BE2C (cell line): ENCODE measurements around the gene GBA3.

Experiments used
- DNase-seq: peaks from one replicate; pipeline ENCODE4 v3.0.0-alpha.2; 2020
- H3K27me3 ChIP-seq: fragments of 250-450 bp; sonication (Bioruptor Pico); 2 replicates; pipeline ENCODE4 v1.5.1; 2020; ENCODE audit warnings: mild to moderate bottlenecking
- H3K36me3 ChIP-seq: fragments of 250-450 bp; sonication (Bioruptor Pico); 2 replicates; pipeline ENCODE4 v1.5.1; 2020; ENCODE audit warnings: mild to moderate bottlenecking
- H3K4me1 ChIP-seq: fragments of 250-450 bp; sonication (Bioruptor Pico); 2 replicates; pipeline ENCODE4 v1.5.1; 2020
- H3K4me3 ChIP-seq: 2 replicates; pipeline ENCODE4 v1.5.1; 2011; ENCODE audit warnings: low read depth, low read length
- H3K9me3 ChIP-seq: fragments of 250-450 bp; sonication (Bioruptor Pico); 2 replicates; pipeline ENCODE4 v1.5.1; 2020
- TF ChIP-seq, protein P1 (sequence below): IDR thresholded peaks from 2 replicates; pipeline ENCODE4 v1.5.1; 2012; ENCODE audit warnings: mild to moderate bottlenecking, low read depth, low read length

GBA3 gene

GRCh38 chr4:22719218-22719617, 26.5 kb downstream of the GBA3 start:
- Histone ChIP-seq H3K4me1 (no peaks in the 10 kb centered on the region), H3K27me3 (no peaks in the 10 kb centered on the region; the same call in 1 of the 2 replicates), H3K36me3 (no peaks in the 10 kb centered on the region), H3K4me3 (no peak overlapping the region), H3K9me3 (no peaks in the 10 kb centered on the region)
- DNase-seq = no peak
- TF ChIP-seq, protein P1, sequence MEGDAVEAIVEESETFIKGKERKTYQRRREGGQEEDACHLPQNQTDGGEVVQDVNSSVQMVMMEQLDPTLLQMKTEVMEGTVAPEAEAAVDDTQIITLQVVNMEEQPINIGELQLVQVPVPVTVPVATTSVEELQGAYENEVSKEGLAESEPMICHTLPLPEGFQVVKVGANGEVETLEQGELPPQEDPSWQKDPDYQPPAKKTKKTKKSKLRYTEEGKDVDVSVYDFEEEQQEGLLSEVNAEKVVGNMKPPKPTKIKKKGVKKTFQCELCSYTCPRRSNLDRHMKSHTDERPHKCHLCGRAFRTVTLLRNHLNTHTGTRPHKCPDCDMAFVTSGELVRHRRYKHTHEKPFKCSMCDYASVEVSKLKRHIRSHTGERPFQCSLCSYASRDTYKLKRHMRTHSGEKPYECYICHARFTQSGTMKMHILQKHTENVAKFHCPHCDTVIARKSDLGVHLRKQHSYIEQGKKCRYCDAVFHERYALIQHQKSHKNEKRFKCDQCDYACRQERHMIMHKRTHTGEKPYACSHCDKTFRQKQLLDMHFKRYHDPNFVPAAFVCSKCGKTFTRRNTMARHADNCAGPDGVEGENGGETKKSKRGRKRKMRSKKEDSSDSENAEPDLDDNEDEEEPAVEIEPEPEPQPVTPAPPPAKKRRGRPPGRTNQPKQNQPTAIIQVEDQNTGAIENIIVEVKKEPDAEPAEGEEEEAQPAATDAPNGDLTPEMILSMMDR = no peak

GRCh38 chr4:22720091-22720490, 27.4 kb downstream of the GBA3 start:
- H3K4me3 ChIP-seq = no peak overlapping the region
- no peaks in the 10 kb centered on the region for H3K4me1 ChIP-seq
- DNase-seq = no peak
- H3K9me3 ChIP-seq = no peaks in the 10 kb centered on the region
- H3K27me3 ChIP-seq = no peaks in the 10 kb centered on the region; the same call in 1 of the 2 replicates
- TF ChIP-seq, protein P1 = no peak
- H3K36me3 ChIP-seq = no peaks in the 10 kb centered on the region

DNA sequence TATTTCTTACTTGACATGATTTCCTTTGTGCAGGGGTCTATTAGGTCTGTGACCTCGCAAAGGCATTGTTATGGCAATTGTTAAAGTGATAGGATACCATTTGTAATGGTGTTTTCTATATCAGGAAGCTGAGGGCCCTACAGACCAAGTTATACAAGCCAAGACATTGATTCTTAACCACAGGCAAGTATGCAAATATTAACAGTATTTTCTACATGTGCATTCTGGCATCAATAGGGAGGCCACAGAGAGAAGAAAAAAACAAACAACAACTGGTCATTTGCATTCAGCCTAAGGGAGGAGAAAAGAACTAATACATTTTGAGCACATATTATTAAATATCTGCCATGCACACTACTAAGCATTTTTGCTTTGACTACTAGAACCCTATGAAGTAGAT, 28.5 kb downstream of the GBA3 start:
- H3K4me1 ChIP-seq = no peaks in the 10 kb centered on the region
- no peaks in the 10 kb centered on the region for H3K9me3 ChIP-seq

GRCh38 chr4:22730021-22730420, 37.3 kb downstream of the GBA3 start:
- no peak overlapping the region for H3K4me3 ChIP-seq
- no peaks in the 10 kb centered on the region for H3K36me3 ChIP-seq
- H3K27me3 ChIP-seq = no peaks in the 10 kb centered on the region
- H3K9me3 ChIP-seq = no peaks in the 10 kb centered on the region
- TF ChIP-seq, protein P1 = no peak
- no peak for DNase-seq
- no peaks in the 10 kb centered on the region for H3K4me1 ChIP-seq

More for the DNA sequence above, 28.5 kb downstream of the GBA3 start:
- Histone ChIP-seq H3K4me3 (no peak overlapping the region), H3K27me3 (no peaks in the 10 kb centered on the region; the same call in 1 of the 2 replicates), H3K36me3 (no peaks in the 10 kb centered on the region)
- DNase-seq = no peak
- TF ChIP-seq, protein P1 = no peak

DNA sequence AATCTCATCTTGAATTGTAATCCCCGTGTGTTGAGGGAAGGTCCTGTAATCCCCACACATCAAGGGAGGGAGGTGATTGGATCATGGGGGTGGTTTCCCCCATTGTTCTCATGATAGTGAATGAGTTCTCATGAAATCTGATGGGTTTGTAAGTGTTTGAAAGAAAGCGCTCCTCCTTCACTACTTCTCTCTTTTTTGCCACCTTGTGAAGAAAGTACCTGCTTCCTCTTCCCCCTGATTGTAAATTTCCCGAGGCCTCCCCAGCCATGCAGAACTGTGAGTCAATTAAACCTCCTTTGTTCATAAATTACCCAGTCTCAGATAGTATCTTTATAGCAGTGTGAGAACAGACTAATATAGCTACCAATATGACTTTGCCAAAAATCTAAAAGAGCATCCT, 41.1 kb downstream of the GBA3 start:
- H3K27me3 ChIP-seq = no peaks in the 10 kb centered on the region
- no peak for DNase-seq
- no peak overlapping the region for H3K4me3 ChIP-seq
- TF ChIP-seq, protein P1 = no peak
- no peaks in the 10 kb centered on the region for H3K9me3 ChIP-seq
- no peaks in the 10 kb centered on the region for H3K4me1 ChIP-seq
- no peaks in the 10 kb centered on the region for H3K36me3 ChIP-seq

- H3K4me1 ChIP-seq = no peaks in the 10 kb centered on the region
- H3K4me3 ChIP-seq = no peak overlapping the region
- H3K36me3 ChIP-seq = no peaks in the 10 kb centered on the region
- H3K27me3 ChIP-seq = no peaks in the 10 kb centered on the region
- H3K9me3 ChIP-seq = no peaks in the 10 kb centered on the region
- TF ChIP-seq, protein P1 = no peak
- no peak for DNase-seq
These were observed 44.2 kb downstream of the GBA3 start for GRCh38 chr4:22736912-22737311.
